Esophagus muscularis mucosa (tissue), 4 donors: Measurements from ENCODE around the gene ARID2. TPM values are rescaled to one million over a fixed set of nuclear protein-coding genes. Genes with fewer than 3 reads are reported as not detected.

Experiments used
- DNase-seq: peaks from one replicate; pipeline ENCODE4 v3.0.0-alpha.2; 2017; ENCODE audit errors: extremely low spot score
- H3K27ac ChIP-seq, 4 donors: fragments of 200-600 bp; sonication (generic); replicated peaks in 1 of 4; 1 replicate in 3 of 4; 2 replicates in 1 of 4; pipeline ENCODE4 v1.5.1; 2016 to 2019; ENCODE audit warnings: mild to moderate bottlenecking in 1 of 4
- H3K27me3 ChIP-seq, 4 donors: fragments of 200-600 bp; sonication (generic); one replicate each; pipeline versions ENCODE4 v1.5.1 to v1.6.0; 2016 to 2019
- H3K36me3 ChIP-seq, 4 donors: fragments of 200-600 bp; sonication (generic); one replicate each; pipeline ENCODE4 v1.5.1; 2016 to 2019
- H3K4me1 ChIP-seq, 4 donors: fragments of 200-600 bp; sonication (generic); one replicate each; pipeline ENCODE4 v1.5.1; 2016 to 2019
- H3K4me3 ChIP-seq, 4 donors: fragments of 200-600 bp; sonication (generic); 1 replicate in 2 of 4; 2 replicates in 2 of 4; pipeline ENCODE4 v1.5.1; 2016 to 2019; ENCODE audit warnings: mild to moderate bottlenecking in 4 of 4, moderate library complexity in 1 of 4
- H3K9me3 ChIP-seq, 4 donors: fragments of 200-600 bp; sonication (generic); 1 replicate in 3 of 4; 2 replicates in 1 of 4; pipeline ENCODE4 v1.5.1; 2016 to 2019
- CTCF ChIP-seq, 3 experiments: fragments of 200-600 bp in 2 of 3; fragments of 450-650 bp in 1 of 3; sonication (generic) in 2 of 3; IDR thresholded peaks; one replicate each; pipeline ENCODE4 v1.5.1; 2017 to 2019; ENCODE audit warnings: antibody characterized with exemption in 3 of 3, mild to moderate bottlenecking in 2 of 3, moderate library complexity in 1 of 3
- EP300 ChIP-seq: sonication (generic); formaldehyde crosslinking; IDR thresholded peaks from one replicate; pipeline ENCODE4 v1.6.1; 2017; ENCODE audit warnings: antibody characterized with exemption
- POLR2A ChIP-seq: fragments of 450-650 bp; IDR thresholded peaks from one replicate; pipeline ENCODE4 v1.6.1; 2017; ENCODE audit warnings: antibody characterized with exemption, moderate library complexity, mild to moderate bottlenecking, low read depth
- POLR2AphosphoS5 ChIP-seq, 2 donors: sonication (generic); formaldehyde crosslinking; IDR thresholded peaks; one replicate each; pipeline ENCODE4 v1.6.1; 2017; ENCODE audit warnings: antibody characterized with exemption in 2 of 2
- WGBS: methylation state at CpG from one replicate; pipeline ENCODE4 v1.1.5; 2018; 5-methylcytosine and 5-hydroxymethylcytosine counted together
- intact Hi-C: fragments of 100-400 bp; cut with DNase I; formaldehyde crosslinking; loops from one replicate; pipeline ENCODE4 v1.15.1; 2023
- total RNA-seq, 4 donors: library from RNA; depleted of rRNA; stranded (reverse); fragments of >200 nt; gene quantifications; one replicate each; pipeline versions ENCODE4 v1.1.0 to v1.2.1, GENCODE V29; 2016

Gene ARID2
- total RNA-seq, 4 donors from 2014 or later, result 24.0 to 45.3 (median 33.0) TPM

- TF ChIP-seq POLR2A, result no peak
- no peak for TF ChIP-seq POLR2AphosphoS5 (IDR thresholded peaks at IDR 0.05)
- no peak for TF ChIP-seq CTCF (IDR thresholded peaks at IDR 0.05)
- no peak for TF ChIP-seq EP300
- 46% methylated on average over 2 of the region's 2 CpGs for WGBS
- Histone ChIP-seq H3K27me3 (no peaks in the 10 kb centered on the region), H3K9me3 (no peaks in the 10 kb centered on the region), H3K27ac (peak overlapping the region in 2 of 4 donors; percentile 38 to 43), H3K36me3 (no peaks in the 10 kb centered on the region), H3K4me3 (no peak overlapping the region), H3K4me1 (peaks cover 10 to 50% (median 32%) of the 10 kb centered on the region in 4 donors)
- no peak for DNase-seq
- intact Hi-C loops, result no loop called here
Observed at GRCh38 chr12:45775964-45776363, 46.5 kb downstream of the ARID2 start.

- intact Hi-C loops, result no loop called here
- no peak for DNase-seq
- TF ChIP-seq POLR2AphosphoS5 (IDR thresholded peaks at IDR 0.05) (no peak), CTCF (IDR thresholded peaks at IDR 0.05) (no peak), EP300 (no peak), POLR2A (no peak)
Observed at GRCh38 chr12:45779936-45780335, 50.4 kb downstream of the ARID2 start.

GRCh38 chr12:45781080-45781479 lies 51.6 kb downstream of the ARID2 start:
- H3K27me3 ChIP-seq, result no peaks in the 10 kb centered on the region
- no peak for TF ChIP-seq EP300
- TF ChIP-seq POLR2A, result no peak
- no peak for TF ChIP-seq POLR2AphosphoS5 (IDR thresholded peaks at IDR 0.05)
- no peaks in the 10 kb centered on the region for H3K36me3 ChIP-seq
- intact Hi-C loops, result no loop called here
- peaks cover 0 to 8% (median 4%) of the 10 kb centered on the region in 4 donors for H3K4me1 ChIP-seq
- DNase-seq, result no peak
- no peak overlapping the region for H3K4me3 ChIP-seq
- H3K27ac ChIP-seq, result no peak overlapping the region
- H3K9me3 ChIP-seq, result no peaks in the 10 kb centered on the region

More at GRCh38 chr12:45779936-45780335, 50.4 kb downstream of the ARID2 start:
- peaks cover 7 to 20% (median 16%) of the 10 kb centered on the region in 4 donors for H3K4me1 ChIP-seq
- H3K4me3 ChIP-seq, result no peak overlapping the region
- H3K9me3 ChIP-seq, result no peaks in the 10 kb centered on the region
- H3K27me3 ChIP-seq, result no peaks in the 10 kb centered on the region
- no peaks in the 10 kb centered on the region for H3K36me3 ChIP-seq
- no peak overlapping the region for H3K27ac ChIP-seq

GRCh38 chr12:45785315-45785714 lies 55.8 kb downstream of the ARID2 start:
- H3K9me3 ChIP-seq, result no peaks in the 10 kb centered on the region
- WGBS, result 92% methylated on average over 4 of the region's 4 CpGs
- DNase-seq, result no peak
- no peaks in the 10 kb centered on the region for H3K27me3 ChIP-seq
- H3K27ac ChIP-seq, result no peak overlapping the region
- no peaks in the 10 kb centered on the region for H3K36me3 ChIP-seq
- intact Hi-C loops, result no loop called here
- TF ChIP-seq EP300 (no peak), CTCF (IDR thresholded peaks at IDR 0.05) (no peak), POLR2AphosphoS5 (IDR thresholded peaks at IDR 0.05) (no peak), POLR2A (no peak)
- H3K4me3 ChIP-seq, result no peak overlapping the region
- peaks cover 7 to 19% (median 13%) of the 10 kb centered on the region in 4 donors for H3K4me1 ChIP-seq

GRCh38 chr12:45789025-45789424 lies 59.5 kb downstream of the ARID2 start:
- Histone ChIP-seq H3K4me3 (no peak overlapping the region), H3K27me3 (no peaks in the 10 kb centered on the region), H3K9me3 (no peaks in the 10 kb centered on the region), H3K36me3 (no peaks in the 10 kb centered on the region), H3K4me1 (peaks cover 7 to 34% (median 20%) of the 10 kb centered on the region in 4 donors), H3K27ac (no peak overlapping the region)
- TF ChIP-seq CTCF (IDR thresholded peaks at IDR 0.05), result no peak
- no peak for TF ChIP-seq POLR2A
- no peak for TF ChIP-seq POLR2AphosphoS5 (IDR thresholded peaks at IDR 0.05)
- no peak for TF ChIP-seq EP300
- intact Hi-C loops, result no loop called here
- DNase-seq, result no peak
